Measurements from ENCODE around the gene SCN10A. TPM values are rescaled to one million over a fixed set of nuclear protein-coding genes. Genes with fewer than 3 reads are reported as not detected.

The SCN10A gene
- total RNA-seq, 1 donor from 2014 or later: not detected

DNA sequence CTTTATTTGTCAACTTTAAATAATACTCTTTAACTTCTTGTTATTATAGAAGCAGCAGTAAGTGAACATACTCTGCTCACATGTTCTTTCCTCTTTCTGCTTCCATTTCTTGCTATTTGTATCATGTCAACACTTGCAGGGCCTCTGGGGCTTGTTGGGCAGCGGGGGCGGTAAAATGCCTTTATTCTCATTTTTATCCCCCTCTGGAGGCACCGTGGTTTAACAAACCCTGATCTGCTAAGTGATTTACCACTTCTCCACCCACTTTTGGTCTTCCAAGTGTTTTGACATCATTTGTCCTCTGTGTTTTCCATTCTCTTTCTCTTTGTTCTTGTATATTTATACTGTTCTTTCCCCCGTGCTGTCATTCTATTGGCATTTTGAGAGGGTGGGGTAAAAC, 33.9 kb downstream of the SCN10A start:
- DNase-seq (ENCODE audit: low read depth): no peak

DNA sequence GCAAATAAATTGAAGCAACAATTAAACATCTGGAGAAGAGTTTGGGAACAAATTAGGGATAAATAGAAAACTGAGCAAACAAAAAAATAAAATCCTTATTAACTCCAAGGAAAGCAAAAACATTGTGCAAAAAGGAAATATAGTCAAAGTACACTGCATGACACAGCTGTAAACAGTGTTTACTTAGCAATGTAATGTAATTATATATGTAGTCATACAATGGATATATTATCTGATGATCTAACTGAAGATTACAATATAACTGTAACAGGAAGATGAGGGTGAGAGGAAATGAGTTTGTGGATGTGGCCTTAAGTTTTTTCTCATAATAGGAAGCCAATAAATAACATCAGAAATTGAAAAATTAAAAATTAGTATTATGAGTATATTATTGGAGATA, 42.5 kb downstream of the SCN10A start:
- no peak for DNase-seq (ENCODE audit: low read depth)

DNA sequence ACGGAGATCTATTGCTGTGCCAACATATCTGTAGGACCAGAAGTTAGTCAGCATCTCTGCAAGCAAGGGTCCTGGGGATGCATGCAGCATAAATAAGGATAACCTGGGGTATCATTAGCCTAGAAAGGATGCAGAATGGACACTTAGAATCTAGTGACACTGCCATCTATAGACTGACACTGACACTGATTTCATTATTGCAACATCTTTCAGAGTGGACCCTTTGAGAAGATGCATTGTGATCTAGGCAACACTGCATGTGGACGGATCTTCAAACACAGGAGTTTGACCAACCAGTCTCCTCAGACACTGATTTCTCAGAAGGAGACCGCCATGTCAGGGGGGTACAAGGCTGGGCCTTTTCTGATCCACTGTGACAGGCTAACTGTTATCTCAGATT, 52.4 kb downstream of the SCN10A start:
- DNase-seq (ENCODE audit: low read depth): no peak

DNA sequence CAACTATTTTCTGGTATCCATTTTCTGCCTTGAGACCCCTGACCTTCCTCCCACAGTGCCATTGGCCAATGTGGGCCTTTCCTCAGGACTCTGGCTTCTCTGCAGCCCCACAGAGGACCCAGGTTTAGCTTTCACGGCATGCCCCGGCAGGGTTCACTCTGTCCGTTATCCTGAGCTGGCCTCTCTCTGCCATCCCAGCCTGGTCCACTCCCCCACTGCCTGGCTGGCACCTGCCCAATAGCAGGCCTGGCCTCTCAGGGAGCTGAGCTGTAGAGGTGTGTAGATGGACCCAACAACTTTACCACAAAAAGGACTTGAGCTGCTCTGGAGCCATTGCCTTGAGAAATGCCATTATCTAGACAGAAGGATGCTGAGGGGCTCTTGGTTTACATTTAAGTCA, 57.5 kb downstream of the SCN10A start:
- no peak for DNase-seq (ENCODE audit: low read depth)

DNA sequence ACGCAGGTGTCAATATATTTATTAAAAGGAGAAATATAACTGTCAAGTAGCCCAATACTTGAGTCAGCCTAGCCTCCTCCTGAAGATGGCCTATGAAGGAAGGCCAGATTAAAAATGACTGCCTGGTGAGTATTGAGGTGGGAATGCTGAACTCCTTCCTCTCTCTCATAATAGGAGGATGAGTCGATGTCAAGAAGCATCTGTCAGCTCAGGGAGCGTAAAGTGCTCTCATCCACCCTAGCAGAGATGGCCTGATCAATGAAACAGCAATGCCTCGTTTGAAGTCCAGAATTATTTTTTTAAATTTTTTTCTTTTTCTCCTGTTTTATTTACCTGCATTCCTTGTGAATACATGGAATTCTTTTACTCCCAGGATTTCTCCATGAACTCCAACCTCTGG, 58.3 kb downstream of the SCN10A start:
- no peak for DNase-seq (ENCODE audit: low read depth)

DNA sequence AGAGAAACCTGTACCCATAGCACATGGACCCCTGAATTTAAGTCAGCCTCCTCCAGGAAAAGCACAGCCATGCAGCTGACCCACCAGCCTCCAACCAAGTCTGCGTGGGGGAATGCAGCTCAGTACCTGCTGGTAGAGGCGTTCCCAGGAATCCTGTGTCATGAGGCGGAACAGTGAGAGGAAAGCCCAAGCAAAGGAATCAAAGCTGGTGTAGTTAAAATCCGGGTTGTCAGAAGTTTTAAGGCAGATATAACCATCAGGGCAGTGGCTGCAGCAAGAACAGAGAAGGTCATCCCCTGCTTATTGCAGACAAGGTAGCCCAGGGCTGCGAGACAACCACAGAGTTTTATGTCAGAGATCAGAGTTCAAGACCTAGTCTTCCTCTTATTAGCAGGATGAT, 59.1 kb downstream of the SCN10A start:
- DNase-seq (ENCODE audit: low read depth): no peak

DNA sequence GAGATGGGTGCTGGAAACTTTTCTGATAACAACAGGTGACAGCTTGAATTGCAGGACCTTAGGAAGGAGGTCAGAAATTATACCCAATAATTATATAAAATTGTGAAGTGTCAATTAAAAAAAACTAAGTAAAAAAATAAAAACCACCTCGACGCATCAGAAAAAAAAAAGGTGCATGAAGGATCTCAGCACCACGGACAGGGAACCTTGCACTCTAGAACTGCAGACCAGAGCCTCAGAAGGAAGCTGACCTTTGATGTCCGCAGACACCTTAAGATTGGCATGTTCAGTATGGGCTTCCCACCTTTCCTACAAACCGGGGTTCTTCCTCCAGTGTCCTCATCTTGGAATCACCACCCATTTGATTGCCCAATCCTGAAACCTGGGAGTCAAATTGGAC, 60.9 kb downstream of the SCN10A start:
- peak; percentile 5 for DNase-seq (ENCODE audit: low read depth)

DNA sequence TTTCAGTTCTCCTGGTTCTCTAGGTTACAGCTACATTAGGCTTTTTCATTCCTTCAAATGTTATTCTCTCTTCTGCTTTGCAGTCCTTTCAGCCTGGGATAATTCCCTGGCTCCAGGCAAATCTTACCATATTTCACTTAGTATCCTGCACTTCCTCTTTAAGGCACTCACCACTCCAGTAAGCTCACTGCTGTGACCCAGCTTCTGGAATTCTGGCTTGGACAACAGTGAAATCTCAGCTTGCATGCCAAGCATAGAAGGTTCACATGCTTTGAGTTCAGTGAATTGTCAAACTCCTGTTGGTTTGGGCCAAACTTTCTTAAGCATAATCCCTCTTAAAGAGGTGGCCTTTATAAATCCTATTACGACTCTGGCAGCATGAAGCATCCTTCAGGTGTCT, 69.4 kb downstream of the SCN10A start:
- DNase-seq (ENCODE audit: low read depth): no peak

DNA sequence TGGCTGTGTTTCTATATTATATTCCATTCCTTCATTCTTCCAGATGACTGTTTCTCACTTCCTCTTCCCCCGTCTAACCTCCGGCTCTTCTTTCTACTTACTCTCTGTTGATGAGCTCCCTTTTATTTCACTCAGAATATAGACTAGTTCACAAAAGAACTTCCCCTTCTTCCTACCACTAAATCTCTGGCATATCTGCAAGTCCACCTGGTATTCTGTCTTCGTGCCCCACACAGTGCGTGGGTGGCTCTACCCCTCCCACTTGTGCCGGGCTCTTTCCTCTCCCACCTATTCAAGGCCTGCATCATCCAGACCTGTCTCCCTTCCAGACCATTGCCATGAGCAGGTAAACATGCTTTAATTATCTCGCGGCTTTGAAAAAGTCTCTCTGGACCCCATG, 73.0 kb downstream of the SCN10A start:
- no peak for DNase-seq (ENCODE audit: low read depth)

DNA sequence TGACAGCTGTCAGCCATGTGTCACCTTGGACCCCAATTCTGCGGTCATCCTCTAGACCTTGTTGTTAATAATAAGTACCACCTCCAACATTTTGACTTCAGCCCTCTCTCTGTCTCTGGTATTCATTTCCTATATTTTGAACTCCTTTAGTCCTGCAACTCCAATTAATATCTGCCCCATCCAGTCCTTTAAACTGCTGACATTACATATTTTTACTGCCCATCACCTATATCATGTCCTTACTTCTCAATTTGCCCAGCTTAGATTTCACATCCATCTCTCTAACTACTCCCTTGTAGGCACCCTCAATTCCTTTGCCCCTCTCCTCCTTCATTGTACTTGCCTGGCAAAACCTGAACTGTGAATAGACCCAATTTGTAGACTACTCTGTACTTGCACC, 73.5 kb downstream of the SCN10A start:
- DNase-seq (ENCODE audit: low read depth): no peak

DNA sequence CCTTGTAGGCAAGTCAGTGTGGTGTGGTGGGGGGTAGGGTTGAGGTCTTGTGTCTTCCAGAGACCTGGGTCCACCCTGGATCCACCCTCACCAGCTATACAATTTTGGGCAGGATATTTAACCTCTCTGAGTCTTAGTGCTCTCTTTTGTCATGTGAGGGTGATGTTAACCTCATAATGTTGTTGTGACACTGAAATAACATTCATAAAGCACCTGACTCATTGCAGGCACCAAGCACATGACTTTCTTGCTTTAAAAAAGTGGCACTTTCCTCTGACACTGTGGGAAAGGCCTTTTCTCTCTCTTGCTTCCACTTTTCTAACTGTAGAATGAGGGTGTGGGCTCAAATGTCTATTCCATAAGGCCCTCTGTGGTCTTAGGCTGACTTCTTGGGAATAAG, 75.5 kb downstream of the SCN10A start:
- DNase-seq (ENCODE audit: low read depth): no peak

DNA sequence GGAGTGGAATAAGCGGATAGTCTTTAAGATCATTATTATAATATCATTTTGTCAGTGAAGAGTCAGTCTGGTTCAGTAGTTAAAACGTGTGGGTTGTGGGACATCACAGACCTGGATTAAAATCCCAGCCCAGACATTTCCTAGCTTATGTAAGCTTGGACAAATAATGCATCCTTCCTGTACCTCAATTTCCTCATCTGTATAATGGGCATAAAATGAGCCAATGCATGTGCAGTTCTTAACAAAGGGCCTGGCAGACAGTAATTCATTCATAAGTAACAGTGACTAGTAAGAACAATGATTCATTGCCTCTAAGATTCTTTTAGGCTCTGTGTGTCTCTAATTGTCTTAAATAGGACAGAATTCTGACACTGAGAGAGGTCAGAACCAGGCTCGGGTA, 76.1 kb downstream of the SCN10A start:
- DNase-seq (ENCODE audit: low read depth): no peak

DNA sequence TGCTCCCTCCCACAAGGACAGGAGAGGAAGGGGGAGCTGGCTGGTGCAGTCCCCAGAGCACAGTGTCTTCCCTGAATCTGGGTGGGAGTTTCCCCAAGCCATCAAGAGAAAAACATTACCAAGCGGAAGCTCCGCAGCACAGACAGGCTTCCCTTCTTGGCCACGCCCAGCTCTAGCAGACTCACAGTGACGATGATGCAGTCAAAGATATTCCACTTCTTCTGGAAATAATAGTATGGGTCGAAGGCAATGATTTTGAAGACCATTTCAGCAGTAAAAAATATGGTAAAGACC, 76.7 kb downstream of the SCN10A start:
- no peak for DNase-seq (ENCODE audit: low read depth)

DNA sequence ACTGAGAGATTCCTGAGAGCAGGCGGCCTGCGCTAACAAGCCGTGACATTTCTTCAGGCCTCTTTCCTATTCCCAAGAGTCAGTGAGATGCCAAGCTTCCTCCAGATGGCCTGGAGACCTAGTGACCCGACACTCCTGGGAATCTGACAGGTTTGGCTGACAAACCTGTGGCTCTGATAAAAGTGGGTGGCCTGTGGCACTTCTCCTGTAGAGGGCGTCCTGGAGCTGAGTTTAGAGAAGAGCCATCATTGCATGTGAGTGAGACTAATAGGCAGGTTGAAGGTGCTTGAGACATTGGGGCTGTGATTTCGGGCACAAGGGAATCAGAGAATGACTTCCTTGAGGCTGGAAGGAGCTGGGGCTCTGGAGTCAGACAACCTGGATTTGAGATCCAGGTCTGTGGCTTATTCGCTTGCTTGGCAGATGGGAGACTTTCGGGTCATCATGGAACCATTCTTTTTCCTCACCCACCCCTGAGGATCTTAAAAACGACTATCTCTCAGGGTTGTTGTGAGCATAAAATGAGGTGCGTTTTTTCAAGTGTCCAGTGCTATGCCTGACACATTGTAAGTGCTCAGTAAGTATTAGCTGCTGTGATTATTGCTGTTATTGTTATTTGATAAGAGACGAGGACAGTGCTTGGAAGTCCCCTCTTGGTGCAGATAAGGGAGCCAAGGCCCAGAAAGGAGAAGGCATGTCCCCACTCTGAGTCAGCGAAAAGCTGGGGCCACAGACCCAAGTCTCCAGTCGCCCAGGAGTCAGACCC, 77.2 kb downstream of the SCN10A start:
- DNase-seq (ENCODE audit: low read depth): peak; percentile 36

DNA sequence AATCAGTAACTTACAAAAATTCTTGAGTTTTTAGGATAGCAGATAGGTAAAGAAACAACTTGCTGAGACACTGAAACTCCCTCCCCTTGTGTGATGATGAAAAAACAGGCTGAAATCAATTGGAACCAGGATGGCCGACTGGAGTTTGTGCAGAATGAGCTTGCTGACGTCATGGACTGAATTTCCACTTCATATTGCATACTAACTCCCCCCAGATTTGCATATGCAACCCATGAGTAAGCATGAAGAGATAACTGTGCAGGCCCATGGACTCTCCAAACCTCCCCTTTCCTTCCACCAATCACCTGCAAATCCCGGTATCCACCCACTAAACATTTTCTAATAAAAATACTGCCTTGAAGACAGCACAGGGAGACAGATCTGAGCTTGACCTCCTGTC, 84.5 kb downstream of the SCN10A start:
- no peak for DNase-seq (ENCODE audit: low read depth)

DNA sequence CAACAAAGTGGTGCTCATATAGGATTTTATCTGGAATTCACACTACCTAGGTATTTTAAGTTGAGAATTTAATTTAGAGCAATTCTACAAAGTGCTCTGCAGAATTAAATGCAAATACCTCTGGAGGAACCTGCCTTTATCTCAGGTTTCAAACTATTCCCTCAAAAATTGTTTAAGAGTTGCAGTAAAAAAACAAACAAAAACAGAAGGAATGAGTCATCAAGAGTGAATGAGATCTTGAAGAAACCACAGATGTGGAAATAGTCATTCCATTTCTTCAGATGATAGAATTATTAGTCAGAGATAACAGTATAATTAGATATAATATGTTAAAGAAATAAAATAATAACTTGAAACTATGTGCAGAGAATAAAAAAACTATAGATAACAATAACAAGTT, 85.7 kb downstream of the SCN10A start:
- peak; percentile 17 for DNase-seq (ENCODE audit: low read depth)

DNA sequence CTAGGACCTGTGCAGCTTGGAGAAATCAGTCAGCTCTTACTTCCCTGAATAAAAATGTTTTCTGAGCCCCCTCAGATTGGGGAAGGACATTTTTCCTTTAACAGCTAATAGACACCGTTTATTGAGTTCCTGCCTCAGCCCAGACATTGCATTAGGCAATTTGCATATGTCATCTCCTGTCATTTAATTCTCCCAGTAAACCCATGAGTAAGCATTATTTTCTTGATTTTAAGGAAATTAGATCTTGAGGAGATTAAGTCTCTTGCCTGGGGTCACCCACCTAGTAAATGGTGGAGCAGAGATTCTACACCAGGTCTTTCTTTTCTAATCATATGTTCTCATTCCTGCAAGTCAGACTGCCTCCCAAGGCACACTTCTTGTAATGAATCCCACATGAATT, 88.0 kb downstream of the SCN10A start:
- DNase-seq (ENCODE audit: low read depth): no peak

DNA sequence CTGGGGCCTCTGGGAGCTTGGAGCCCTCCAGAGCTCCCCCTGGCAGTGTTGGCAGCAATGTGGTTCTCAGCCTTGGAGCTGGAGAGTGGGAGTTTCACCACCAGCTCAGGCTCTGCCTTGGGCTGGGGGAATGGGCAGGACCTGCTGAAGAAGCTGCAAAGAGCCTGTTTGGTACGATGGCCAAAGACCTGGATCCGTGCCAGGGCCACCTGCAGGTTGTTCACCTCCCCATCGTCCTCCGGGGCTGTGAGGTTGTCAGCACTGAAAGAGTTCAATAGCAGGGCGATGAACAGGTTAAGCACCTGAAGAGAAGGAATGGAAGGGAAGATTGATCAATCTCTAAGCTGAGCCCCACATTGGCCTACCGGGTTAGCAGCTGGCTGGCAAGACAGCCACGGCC, 89.3 kb downstream of the SCN10A start:
- no peak for DNase-seq (ENCODE audit: low read depth)

DNA sequence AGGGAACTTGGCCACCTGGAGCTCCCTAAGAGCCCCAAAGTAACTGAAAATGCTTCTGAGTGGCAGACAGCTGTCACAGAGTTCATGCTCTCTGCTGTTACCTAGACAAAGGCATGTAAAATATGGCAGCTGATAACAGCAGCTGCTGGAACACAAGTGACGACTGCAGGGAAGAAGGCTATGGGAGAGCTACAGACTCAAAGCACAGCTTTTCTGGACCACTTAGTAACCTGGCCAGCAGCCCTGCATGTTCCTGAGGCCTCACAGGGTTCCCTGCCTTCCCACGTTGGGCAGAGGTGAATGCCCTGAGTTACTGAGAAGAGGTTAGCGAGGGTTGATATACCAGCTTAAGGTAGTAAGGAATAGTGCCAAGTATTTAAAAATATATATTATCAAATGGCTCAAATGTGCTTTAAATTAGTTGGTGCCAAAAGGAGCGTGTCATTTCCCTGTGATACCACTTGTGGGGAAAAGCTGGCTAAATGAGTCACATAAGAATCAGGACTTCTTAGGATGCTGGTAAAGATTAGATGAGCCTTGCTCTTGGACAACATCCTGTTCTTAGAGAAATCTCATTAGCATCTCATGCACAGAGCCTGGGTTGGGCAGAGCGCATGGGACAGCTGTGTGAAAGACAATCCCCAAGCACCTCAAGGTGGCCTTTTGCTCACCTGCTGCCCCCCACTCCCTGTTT, 90.1 kb downstream of the SCN10A start:
- peak; percentile 80 for DNase-seq (ENCODE audit: low read depth)

DNA sequence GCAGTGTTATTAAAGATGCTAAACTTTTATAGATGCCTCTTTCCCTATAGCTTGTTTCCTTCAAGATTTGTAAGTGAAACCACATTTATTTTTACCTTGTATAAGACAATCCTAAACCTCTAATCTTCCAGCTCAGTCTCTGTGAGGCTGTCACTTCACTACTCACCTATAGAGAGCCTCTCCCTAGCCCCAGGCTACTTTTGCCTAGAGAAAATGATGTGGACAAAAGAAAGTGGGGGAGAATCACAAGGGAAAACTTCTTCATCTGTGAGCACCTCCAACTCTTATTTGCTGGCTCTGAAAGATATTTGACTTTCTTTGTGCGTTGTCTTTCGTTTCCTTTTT, 91.7 kb downstream of the SCN10A start:
- DNase-seq (ENCODE audit: low read depth): no peak

DNA sequence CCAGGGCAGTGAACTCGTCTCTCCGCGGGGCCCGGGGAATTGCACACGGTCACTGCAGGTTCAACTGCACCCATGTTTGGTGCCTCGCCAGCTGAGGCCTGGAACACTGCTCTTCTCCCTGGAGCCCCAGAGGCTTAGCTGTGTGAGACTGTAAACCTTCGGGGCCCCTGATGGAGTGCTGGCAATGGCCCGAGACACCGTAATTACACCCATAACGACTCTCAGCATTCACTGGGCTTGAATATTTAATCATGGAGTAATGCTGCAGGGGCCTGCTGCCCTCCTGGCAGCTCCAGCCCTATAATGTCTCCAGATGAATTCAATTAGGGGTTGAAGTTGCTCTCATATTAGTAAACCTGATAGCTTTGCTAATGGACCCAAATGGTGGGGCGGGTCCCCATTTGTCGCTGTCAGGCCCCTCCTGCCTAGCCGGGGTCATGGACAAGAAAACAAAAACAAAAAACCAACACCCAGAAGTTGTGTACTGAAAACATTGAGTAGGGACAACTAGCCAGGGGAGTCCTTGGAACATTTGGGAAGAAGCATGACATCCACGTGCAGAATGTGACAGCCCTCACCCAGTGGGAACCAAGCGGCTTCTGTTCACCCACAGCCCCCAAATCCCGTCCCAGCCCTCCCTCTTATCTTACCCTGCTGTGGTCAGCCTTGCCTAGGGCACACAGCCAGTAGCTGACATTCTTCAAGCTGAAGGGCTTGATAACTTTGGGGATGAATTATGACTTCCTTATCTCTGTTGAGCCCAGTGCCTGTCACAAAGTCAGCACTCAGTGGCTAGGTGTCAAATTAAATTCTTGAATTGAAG, 92.2 kb downstream of the SCN10A start:
- peak; percentile 57 for DNase-seq (ENCODE audit: low read depth)

DNA sequence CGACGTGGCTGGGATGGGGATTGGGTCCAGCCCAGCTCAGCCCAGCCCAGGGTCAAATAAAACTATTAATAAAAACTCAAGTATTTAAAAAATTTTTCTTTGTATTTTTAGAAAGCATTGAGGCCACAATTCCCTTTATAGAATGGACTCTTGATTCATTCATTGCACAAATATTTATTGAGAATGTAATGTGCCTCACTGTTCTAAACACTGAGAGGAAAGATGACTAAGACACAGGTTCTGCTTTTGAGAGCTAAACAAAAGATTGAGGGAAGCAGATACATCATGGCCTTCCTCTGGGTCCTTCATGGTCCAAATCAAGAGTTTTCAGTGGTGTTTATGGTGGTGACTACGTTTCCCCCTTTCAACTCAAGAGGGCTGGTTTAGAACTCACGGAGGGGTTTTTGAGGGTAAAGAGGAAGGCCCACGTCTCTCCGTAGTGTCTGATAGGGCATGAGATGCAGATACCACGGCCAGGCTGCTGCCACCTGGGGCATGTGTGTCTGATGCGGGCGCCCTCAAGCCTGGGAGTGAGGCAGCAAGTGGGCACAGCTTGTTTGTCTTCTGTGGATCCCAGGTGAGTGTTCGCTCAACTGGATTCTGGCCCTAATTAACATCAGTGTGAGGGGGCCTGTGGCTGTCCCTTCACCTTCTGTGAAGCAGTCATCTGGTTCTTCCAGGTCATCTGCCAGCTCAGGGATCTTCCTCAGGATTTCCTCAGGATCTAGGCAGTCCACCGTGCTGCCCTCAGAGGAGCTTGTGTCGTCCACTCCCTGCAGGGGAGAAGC, 93.0 kb downstream of the SCN10A start:
- DNase-seq (ENCODE audit: low read depth): peak; percentile 32
